PFSK-1 (cell line): ENCODE results near the gene GRIK1.

Experiments
- POLR2AphosphoS5 ChIP-seq: IDR thresholded peaks from 2 replicates; pipeline ENCODE4 v1.6.1; 2012; ENCODE audit warnings: low read depth, mild to moderate bottlenecking, control low read depth, low read length, moderate library complexity
- TAF1 ChIP-seq: IDR thresholded peaks from 2 replicates; pipeline ENCODE4 v1.6.1; 2012; ENCODE audit warnings: low read length, control low read depth, borderline replicate concordance; ENCODE audit not compliant: insufficient read depth
- TF ChIP-seq, protein P1 (sequence below), 2 experiments: IDR thresholded peaks; 2 replicates each; pipeline versions ENCODE4 v1.6.1 to v1.8.0; 2011 to 2012; ENCODE audit warnings: low read depth in 2 of 2, low read length in 2 of 2, control low read depth in 1 of 2, inconsistent platforms in 1 of 2, mild to moderate bottlenecking in 1 of 2, moderate library complexity in 1 of 2; ENCODE audit not compliant: insufficient read depth in 1 of 2

DNA sequence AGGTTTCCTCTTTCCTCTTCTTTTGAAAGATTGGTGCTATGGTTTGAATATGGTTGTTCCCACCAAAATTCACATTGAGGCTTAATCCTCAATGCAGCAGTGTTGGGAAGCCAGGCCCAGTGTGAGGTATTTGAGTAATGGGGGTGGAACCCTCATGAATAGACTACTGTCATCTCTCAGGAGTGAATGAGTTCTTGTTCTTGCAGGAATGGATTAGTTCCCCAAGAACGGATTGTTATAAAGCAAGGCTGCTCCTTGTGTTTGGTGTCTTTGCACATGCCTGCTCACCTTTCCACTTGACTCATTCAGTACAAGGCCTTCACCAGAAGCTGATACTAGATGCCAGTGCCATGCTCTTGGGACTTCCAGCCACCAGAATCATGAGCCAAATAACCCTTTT lies 417.9 kb downstream of the GRIK1 start:
- TF ChIP-seq TAF1 (no peak), POLR2AphosphoS5 (no peak)
- TF ChIP-seq, protein P1, sequence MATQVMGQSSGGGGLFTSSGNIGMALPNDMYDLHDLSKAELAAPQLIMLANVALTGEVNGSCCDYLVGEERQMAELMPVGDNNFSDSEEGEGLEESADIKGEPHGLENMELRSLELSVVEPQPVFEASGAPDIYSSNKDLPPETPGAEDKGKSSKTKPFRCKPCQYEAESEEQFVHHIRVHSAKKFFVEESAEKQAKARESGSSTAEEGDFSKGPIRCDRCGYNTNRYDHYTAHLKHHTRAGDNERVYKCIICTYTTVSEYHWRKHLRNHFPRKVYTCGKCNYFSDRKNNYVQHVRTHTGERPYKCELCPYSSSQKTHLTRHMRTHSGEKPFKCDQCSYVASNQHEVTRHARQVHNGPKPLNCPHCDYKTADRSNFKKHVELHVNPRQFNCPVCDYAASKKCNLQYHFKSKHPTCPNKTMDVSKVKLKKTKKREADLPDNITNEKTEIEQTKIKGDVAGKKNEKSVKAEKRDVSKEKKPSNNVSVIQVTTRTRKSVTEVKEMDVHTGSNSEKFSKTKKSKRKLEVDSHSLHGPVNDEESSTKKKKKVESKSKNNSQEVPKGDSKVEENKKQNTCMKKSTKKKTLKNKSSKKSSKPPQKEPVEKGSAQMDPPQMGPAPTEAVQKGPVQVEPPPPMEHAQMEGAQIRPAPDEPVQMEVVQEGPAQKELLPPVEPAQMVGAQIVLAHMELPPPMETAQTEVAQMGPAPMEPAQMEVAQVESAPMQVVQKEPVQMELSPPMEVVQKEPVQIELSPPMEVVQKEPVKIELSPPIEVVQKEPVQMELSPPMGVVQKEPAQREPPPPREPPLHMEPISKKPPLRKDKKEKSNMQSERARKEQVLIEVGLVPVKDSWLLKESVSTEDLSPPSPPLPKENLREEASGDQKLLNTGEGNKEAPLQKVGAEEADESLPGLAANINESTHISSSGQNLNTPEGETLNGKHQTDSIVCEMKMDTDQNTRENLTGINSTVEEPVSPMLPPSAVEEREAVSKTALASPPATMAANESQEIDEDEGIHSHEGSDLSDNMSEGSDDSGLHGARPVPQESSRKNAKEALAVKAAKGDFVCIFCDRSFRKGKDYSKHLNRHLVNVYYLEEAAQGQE (IDR thresholded peaks at IDR 0.05; ENCODE audit: insufficient read depth in 1 of 2, low read depth in 2 of 2, low read length in 2 of 2), result no peak
